HG02623 (cell line): ENCODE results near the gene MUTYH.
"Not testable (repeated sequence)": the region's sequence is repeated elsewhere in the genome, so short reads cannot be mapped to it uniquely, and the experiment has no call there.

Experiments
- ATAC-seq: cut with Tn5 transposase; IDR thresholded peaks from one replicate; pipeline ENCODE4 v1.9.1; 2021; ENCODE audit warnings: moderate library complexity; ENCODE audit not compliant: unreplicated experiment

MUTYH gene

DNA sequence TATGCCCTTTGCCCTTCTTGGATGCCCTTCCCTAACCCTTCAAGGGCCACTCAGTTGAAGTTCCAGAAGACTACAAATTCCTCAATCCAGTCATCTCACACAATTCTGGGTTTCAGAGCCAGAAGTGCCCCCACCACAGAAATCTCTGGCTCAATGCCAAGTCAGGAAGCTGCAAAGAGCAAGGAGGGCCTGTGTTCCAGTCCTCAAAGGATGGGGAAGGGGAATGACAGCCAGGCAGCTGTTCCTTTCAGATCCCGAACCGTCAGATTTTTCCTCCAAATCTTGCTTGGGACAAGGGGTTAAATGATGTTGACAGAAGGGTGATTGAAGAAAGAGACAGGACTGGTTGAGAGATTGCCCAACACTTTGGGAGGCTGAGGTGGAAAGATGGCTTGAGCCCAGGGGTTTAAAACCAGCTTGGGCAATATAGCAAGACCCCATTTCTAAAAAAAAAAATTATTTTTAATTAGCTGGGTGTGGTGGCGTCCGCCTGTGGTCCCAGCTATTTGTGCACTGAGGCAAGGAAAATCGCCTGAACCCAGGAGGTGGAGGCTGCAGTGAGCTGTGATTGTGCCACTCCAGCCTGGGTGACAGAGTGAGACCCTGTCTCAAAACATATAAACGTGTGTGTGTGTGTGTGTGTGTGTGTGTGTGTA is 14.3 kb downstream of the MUTYH start:
- ATAC-seq, result no peak

DNA sequence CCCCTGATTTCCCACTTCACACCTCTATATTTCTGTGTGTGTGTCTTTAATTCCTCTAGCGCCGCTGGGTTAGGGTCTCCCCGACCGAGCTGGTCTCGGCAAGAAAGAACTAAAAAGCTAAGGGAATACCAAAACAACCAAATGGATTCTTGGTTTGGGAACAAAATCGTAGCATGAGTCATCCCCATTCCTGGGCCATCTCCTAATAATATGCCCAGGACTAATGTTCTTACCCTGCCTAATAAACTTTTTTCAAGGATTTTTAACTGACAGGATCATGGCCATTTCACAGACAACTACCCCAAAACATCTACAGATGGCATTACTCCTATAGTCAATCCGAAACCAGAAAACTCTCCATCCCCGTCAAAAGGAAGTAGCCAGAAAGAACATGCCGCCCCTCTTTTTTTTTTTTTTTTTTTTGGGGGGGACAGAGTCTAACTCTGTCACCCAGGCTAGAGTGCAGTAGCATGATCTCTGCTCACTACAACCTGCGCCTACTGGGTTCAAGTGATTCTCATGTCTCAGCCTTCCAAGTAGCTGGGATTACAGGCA is 17.7 kb downstream of the MUTYH start:
- no peak for ATAC-seq

DNA sequence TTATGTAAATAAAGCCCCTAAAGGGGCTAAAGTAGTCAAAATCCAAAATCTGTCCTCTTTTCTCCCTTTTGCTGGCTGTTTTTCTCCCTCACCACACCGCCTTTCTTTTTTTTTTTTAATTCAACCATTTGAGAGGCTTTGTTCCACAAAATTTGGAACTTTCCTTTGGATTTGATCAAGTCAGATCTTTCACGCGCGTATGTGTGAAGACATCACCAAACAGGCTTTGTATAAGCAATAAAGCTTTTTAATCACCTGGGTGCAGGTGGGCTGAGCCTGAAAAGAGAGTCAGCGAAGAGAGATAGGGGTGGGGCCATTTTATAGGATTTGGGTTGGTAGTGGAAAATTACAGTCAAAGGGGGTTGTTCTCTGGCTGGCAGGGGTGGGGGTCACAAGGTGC is 18.8 kb downstream of the MUTYH start:
- no peak for ATAC-seq

DNA sequence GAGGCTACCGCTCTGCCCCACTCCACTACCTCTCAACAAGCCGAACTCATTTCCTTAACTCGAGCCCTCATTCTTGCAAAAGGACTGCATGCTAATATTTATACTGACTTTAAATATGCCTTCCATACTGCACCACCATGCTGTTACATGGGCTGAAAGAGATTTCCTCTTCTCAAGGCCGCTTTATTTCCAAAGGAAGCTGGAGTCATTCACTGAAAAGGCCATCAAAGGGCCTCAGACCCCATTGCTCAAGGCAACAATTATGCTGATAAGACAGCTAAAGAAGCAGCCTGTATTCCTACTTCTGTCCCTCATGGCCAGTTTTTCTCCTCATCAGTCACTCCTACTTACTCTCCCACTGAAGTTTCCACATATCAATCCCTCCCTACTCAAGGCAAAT is 20.5 kb downstream of the MUTYH start:
- no peak for ATAC-seq

DNA sequence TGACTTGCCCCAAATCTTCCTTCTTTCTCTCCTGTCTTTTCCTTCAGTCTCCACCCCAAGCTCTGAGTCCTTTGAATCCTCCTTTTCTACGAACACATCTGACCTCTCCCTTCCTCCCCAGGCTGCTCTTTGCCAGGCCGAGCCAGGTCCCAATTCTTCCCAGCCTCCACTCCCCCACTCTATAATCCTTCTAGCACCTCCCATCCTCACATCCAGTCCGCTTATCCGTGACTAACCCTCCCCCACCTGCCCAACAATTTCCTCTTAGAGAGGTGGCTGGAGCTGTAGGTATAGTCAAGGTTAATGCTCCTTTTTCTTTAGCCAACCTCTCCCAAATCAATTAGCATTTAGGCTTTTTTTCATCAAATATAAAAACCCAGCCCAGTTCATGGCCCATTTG is 23.1 kb downstream of the MUTYH start:
- ATAC-seq, result no peak

DNA sequence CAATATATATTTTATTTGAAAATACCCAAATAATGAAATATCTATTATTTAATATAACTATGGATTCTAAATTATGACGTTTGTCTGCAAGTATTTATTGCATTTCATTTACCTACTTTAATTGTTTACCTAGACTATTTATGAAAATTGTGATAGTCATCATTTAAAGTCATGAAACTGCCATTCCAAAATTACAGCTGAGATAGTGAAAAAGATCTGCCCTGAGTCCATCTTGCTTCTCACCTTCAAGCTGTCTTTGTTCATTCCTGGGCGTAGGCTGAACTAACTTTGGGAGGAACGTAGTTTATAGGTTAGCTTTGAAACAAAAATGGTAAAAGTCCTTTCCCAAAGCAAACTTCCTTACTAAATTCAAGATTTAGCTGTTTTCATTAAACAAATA is 26.0 kb downstream of the MUTYH start:
- no peak for ATAC-seq

DNA sequence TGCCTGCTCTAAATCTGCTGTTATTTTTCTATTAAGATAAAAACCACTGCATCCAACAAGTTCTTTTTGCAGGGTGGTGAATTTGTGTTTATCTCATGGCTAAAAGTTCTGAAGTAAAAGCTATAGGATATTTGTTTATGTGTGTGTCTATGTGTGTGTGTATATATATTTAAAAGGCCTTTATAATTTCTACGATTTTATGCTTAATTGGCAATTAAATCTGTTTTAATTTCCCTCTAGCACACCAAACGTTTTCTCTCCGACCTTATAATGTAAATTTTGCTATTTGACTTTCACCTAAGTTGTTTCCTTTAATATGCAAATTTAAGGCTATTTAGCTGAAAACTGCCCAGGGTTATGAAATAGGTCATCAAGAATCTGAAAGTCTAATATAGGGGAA is 33.3 kb downstream of the MUTYH start:
- no peak for ATAC-seq

DNA sequence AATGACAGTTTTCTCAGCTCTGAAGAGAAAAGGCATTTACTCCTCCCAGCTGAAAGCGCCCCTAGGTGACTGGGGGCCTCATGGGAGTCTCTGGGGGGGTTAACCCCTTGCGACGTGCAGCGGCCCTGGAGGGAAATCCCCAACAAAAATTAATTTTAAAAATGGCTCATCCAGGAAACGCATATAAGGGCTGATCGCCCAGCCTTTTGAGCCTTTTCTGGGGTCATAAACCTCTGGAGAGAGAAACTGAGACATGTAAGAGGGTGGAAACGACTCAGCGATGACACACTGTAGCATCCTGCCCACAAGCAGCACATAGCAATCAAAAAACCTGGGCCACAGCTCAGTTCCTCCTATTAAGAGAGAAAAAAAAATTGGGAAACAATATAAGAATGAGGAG is 33.9 kb downstream of the MUTYH start:
- ATAC-seq, result no peak

DNA sequence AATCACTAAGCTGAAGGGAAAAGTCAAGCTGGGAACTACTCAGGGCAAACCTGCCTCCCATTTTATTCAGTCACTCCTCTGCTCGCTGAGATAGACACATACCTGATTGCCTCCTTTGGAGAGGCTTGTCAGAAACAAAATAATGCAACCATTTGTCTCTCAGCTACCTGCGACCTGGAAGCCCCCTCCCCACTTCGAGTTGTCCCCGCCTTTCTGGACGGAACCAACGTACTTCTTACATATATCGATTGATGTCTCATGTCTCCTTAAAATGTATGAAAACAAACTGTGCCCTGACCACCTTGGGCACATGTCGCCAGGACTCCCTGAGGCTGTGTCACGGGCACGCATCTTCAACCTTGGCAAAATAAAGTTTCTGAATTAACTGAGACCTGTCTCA is 35.0 kb downstream of the MUTYH start:
- no peak for ATAC-seq

DNA sequence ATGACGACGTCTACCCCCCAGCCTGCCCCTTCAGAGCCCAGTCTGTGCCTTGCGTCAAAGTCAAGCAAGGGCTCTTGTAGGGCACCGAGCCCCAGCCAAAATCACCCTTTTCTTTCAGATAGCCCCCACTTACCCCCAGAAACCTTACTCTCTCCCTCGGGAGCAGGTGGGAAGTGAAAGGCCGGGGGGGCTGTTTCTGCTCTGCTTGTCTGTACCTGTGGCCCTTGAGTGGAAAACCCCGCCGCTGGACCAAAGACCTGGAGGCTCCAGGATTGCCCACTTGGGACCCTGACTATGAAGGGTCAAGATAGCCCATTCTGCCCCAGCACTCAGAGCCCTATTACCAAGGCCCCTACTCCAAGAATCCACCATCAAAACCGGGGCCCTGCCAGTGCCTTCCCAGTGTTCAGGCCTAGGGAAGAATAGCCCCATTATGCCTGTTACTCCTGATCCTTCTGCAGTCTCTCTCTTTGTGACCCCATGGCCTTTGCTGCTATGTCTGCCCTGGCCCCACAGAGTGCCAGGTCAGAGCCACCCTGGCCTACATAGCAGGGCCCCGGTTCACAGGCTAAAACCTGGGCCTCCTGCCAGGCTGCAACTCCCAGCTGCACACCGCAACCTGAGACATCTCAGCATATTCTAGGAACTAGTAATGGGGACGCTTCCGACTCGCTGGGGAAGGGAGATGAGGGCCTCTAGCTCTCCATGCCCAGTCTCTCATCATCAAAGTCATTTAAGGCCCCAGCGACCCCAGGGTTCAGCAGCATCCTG is 35.7 kb downstream of the MUTYH start:
- no peak for ATAC-seq

DNA sequence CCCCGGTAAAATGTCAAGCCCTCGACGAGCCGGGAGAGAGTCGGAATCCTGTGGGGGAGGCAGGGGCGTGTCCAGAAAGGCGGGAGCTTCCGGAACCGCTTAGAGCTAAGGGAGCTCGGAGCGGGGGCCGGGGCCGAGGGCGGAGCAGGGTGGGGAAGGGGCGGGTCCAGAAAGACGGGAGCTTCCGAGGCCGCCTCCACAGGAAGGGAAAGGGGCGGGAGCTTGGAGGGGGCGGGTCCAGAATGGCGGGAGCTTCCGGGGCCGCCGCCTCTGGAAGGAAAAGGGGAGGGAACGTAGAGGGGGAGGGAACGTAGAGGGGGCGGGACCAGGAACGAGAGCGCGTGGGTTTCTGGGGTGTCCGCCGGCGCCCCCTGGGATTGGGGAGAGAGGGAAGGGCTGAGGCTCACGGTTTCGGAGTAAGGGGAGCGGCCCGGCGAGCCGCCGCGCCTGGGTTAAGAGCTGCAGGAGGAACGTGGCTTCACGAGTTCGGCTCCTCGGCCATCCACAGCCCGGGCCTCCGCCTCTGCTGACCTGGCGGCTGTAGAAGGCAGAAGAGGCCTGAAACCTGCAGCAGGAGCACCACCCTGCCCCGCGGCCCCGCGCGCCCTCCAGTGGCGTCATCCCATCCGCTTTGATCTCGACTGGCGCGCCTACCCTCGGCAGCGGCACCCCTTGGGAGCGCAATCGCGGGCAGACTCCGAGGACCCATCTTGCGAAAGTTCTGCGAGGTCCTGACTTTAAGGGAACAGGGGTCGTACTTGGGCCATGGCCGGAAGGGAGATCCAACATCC is 36.5 kb downstream of the MUTYH start:
- peak; percentile 74 for ATAC-seq

DNA sequence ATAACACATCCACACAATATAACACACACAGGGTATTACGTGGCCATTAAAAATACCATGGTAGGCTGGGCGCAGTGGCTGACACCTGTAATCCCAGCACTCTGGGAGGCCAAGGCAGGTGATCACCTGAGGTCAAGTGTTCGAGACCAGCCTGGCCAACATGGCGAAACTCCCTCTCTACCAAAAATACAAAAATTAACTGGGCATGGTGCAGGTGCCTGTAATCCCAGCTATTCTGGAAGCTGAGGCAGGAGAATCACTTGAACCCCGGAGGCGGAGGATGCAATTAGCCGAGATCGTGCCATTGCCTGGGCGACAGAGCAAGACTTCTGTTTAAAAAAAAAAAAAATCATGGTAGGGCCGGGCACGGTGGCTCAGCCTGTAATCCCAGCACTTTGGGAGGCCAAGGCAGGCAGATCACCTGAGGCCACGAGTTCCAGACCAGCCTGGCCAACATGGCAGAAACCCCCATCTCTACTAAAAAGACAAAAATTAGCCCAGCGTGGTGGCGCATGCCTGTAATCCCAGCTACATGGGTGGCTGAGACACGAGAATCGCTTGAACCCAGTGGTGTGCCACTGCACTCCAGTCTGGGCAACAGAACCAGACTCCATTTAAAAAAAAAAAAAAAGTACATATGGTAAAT is 37.6 kb downstream of the MUTYH start:
- ATAC-seq, result no peak

DNA sequence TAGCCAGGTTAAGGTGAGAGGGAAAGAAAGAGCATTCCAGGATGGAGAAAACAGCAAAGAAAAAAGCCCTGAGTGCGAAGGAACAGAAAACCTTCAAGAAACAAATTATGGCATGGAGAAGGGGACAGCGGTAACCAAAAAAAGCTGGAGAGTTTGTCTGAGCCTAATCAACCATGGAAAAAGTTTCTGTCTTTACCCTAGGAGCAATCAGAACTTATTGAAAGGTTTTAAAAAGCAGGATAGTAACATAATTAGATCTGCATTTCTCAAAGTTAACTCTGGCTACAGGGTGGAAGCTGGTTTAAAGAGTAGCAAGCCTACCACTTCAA is 39.6 kb downstream of the MUTYH start:
- ATAC-seq, result no peak

DNA sequence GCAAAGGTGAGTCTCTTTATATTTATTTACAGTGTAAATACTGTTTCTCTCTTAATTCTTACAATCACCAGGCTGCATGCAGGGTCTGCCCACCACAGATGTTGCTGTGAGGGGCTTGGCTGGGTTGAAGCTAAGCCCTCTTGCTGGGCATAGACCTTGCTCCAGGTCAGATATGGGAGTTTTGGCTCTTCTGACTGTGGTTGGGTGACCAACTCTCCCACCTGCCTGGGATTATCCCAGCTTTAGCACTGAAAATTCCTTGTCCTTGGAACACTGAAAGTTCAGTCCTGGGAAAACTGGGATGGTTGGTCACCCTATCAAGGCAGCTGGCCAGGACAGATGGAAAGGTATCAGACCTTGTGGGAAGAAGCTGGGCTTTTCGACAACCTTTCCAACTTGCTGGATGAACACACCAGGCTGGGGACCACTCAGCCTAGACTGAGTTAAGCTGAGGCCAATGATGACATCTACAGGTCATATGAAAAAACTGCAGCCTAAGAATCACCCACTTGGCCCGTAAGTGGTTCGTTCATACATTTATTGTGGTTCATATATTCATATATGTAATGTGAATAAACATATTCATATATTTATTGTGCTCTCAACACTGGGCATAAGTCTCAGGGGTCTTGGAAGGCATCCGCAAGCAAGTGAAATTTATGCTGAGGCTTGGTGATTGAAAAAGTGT is 40.1 kb downstream of the MUTYH start:
- no peak for ATAC-seq

DNA sequence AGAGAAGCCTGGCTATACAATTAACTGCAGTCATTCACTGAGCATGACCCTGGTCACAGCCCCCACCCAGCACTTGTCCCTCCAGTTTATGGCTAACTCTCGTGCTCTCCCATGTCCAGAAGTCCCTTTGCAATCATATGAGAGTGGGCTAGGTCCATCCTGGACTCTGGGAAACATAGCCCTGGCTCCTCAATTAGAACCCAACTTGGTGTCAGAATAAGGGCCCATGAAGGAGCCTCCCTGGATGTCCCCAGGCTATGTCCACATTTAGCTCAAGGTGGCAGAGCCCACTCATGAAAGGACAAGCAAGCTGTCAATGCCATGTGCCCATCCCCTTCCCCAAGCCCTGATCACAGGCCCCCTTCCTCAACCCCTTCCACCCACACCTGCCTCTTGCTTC is 40.9 kb downstream of the MUTYH start:
- no peak for ATAC-seq

DNA sequence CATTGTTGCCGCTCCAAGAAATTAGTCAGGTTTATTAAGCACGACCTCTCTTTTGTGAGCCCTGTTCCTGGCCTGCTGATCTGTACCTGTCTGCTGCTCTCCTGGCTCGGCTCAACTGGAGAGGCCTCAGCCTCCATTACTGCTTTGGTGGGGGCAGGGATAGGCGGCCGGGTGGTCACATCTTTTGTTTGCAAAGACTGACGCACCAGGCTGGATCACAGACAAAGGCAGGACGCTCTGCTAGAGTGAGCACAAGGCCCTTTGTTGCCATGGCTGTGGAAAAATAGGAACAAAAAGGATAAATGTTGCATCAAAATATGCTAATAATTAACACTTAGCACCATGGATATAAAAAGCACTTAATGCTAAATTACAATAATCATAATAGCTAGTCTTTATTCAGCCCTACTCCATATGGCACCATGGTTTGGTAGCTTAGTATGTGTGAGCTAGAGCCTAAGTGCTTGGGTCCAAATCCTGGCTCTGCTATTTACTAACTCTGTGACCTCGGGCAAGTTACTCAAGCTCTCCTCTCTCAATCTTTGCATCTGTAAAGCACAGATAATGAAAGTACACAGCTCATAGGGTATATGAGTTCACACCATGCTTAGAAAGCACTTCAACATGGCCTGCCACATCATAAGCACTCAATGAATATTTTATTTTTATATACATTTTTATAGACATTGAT is 42.4 kb downstream of the MUTYH start:
- ATAC-seq, result no peak

DNA sequence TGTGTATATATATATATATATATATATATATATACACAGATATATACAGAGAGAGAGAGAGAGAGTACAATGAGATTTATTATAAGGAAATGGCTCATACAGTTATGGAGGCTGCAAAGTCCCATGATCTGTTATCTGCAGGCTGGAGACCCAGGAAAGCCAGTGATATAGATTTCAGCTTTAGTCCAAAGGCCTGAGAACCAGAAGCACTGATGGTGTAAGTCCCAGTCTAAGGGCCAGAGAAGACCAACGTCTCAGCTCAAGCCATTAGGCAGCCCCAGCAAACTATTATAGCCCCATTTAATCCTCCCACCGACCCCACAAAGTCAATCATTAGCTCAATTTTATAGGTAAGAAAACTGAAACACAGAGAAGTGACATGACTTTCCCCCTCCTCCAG is 48.5 kb downstream of the MUTYH start:
- no peak for ATAC-seq

DNA sequence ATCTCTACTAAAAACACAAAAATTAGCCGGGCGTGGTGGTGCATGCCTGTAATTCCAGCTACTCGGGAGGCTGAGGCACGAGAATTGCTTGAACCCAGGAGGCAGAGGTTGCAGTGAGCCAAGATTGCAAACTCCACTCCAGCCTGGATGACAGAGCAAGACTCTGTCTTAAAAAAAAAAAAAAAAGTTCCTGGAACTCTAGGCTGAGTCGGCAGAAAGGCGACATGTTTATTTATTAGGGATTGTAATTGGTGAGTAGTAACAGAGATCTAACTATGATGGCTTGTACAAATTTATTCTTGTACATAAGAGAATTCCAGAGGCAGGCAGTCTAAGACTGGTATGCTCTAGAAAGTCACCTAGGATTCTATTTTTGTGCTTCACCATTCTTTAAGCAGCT is 49.2 kb downstream of the MUTYH start:
- ATAC-seq, result not testable (repeated sequence)

DNA sequence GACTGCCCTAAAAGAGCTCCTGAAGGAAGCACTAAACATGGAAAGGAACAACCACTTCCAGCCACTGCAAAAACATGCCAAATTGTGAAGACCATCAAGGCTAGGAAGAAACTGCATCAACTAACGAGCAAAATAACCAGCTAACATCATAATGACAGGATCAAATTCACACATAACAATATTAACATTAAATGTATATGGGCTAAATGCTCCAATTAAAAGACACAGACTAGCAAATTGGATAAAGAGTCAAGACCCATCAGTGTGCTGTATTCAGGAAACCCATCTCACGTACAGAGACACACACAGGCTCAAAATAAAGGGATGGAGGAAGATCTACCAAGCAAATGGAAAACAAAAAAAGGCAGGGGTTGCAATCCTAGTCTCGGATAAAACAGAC is 53.7 kb downstream of the MUTYH start:
- ATAC-seq, result not testable (repeated sequence)

DNA sequence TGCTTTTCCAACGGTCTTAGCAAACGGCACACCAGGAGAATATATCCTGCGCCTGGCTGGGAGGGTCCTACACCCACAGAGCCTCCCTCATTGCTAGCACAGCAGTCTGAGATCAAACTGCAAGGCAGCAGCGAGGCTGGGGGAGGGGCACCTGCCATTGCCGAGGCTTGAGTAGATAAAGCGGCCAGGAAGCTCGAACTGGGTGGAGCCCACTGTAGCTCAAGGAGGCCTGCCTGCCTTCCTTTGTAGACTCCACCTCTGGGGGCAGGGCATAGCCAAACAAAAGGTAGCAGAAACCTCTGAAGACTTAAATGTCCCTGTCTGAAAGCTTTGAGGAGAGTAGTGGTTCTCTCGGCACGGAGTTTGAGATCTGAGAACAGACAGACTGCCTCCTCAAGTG is 55.4 kb downstream of the MUTYH start:
- not testable (repeated sequence) for ATAC-seq
